Left hindlimb (tissue), 1 donor: ENCODE data around the gene R3HDM1.
A peak's percentile ranks its signal among the peaks of the same experiment; 100 is the strongest.
"Not testable (repeated sequence)": the region's sequence is repeated elsewhere in the genome, so short reads cannot be mapped to it uniquely, and the experiment has no call there.

Experiments
- DNase-seq: peaks from one replicate; pipeline ENCODE4 v3.0.0-alpha.2; 2018

Gene R3HDM1

GRCh38 chr2:135531231-135532197, at the start of gene R3HDM1:
Gene R3HDM1, plus strand, starts transcription at chr2:135531484. Its CDS starts 73,362 bp downstream, at chr2:135604846.
- DNase-seq: peak; percentile 99

- DNase-seq: no peak
These were observed 45.8 kb upstream of the R3HDM1 start for GRCh38 chr2:135485441-135485840.

DNA sequence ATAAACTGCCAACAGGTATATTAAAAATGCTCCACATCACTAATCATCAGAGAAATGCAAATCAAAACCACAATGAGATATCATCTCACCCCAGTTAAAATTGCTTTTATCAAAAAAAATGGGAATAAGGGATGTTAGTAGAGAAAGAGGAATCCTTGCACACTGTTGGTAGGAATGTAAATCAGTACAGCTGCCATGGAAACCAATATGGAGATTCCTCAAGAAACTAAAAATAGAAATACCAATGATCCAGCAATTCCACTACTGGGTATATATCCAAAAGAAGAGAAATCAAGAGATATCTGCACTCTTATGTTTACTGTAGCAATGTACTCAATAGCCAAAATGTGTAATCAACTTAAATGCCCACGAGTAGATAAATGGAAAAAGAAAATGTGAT, 40.9 kb upstream of the R3HDM1 start:
- DNase-seq: no peak

GRCh38 chr2:135494503-135494902, 36.8 kb upstream of the R3HDM1 start:
- DNase-seq: no peak

- DNase-seq: no peak
These were observed 36.4 kb upstream of the R3HDM1 start for GRCh38 chr2:135494917-135495316.

- DNase-seq: not testable (repeated sequence)
These were observed 32.7 kb upstream of the R3HDM1 start for GRCh38 chr2:135498588-135498987.

GRCh38 chr2:135504811-135505210, 26.5 kb upstream of the R3HDM1 start:
- no peak for DNase-seq

GRCh38 chr2:135510577-135510976, 20.7 kb upstream of the R3HDM1 start:
- DNase-seq: no peak

- no peak for DNase-seq
These were observed 19.2 kb upstream of the R3HDM1 start for GRCh38 chr2:135512099-135512498.

DNA sequence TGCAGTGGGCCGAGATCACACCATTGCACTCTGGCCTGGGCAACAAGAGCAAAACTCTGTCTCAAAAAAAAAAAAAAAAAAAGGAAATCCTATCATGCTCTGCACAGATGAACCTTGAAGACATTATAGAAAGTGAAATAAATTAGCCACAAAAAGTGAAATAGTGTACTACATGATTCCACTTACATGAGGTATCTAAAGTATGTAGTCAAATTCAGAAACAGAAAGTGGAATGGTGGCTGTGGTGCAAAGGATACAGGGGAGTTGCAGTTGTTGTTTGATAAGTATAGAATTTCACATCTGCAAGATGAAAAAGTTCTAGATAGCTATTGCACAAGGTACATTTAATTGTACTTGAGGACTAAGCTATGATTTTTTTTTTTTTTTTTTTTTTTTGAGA, 5.5 kb upstream of the R3HDM1 start:
- DNase-seq: no peak

DNA sequence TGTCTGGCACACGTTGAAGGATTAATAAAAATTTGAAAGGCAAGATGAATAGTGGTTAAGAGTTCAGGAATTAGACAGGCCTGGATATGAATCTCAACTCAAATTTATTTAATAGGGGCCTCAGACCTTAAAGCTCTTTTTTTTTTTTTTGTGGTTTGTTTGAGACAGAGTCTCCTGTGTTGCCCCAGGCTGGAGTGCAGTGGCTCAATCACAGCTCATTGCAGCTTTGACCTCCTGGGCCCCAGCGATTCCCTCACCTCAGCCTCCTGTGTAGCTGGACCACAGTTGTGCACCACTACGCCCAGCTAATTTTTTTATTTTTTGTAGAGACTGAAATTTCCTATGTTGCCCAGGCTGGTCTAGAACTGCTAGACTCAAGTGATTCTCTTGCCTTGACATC, 3.3 kb upstream of the R3HDM1 start:
- DNase-seq: no peak

- peak; percentile 97 for DNase-seq
These were observed 712 bp upstream of the R3HDM1 start, which contains the start of gene ZRANB3 for GRCh38 chr2:135530313-135531230. Gene ZRANB3, minus strand, starts transcription at chr2:135531218.

GRCh38 chr2:135532581-135532980, 1.3 kb downstream of the R3HDM1 start:
- no peak for DNase-seq

GRCh38 chr2:135533545-135533944, 2.3 kb downstream of the R3HDM1 start:
- not testable (repeated sequence) for DNase-seq

DNA sequence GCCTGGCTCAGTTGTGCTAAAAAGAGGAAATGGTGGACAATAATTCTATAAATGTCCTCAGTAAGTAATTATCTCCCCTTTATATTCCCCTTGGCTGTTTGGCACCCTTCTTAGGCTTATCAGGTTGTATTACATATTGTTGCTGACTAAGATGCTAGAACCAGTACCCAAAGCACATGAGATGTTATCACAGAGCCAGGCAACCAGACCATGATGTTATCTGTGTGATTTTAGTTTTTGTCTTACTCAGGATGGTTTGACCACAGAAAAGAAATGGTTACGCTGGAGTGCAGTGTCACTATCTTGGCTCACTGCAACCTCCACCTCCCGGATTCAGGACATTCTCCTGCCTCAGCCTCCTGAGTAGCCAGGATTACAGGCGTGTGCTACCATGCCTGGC, 15.2 kb downstream of the R3HDM1 start:
- DNase-seq: no peak

DNA sequence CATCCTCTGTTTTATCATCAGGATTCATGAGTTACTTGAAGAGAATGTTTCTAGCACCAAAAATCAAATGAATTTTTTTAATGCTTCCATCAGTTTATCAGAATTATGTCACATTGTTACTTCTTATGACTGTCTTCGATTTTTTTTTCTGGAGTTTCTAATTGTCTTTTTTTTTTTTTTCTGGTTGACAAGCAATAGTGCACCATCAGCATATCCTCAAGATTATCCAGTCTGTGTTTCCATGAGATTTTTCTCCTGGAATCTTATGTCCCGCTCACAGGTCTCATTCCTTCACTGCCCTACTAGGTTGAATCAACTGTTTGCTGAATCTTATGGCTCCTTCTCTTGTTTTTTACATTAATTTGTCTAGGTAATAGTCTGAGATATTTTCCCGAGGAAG, 16.0 kb downstream of the R3HDM1 start:
- no peak for DNase-seq

GRCh38 chr2:135551356-135551755, 20.1 kb downstream of the R3HDM1 start:
- no peak for DNase-seq

DNA sequence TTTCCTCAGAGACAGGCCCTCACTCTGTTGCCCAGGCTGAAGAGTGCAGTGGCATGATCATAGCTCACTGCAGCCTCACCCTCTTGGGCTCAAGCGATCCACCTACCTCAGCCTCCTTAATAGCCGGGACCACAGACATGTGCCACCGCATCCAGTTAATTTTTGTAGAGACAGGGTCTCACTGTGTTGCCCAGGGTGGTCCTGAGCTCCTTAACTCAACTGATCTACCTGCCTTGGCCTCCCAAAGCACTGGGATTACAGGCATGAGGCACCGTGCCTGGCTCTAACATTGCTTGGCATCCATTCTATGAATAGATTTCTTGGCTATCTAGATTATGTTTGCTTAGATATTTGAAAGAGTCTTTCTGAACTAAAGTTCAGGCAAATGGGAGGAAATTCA, 21.6 kb downstream of the R3HDM1 start:
- DNase-seq: no peak

DNA sequence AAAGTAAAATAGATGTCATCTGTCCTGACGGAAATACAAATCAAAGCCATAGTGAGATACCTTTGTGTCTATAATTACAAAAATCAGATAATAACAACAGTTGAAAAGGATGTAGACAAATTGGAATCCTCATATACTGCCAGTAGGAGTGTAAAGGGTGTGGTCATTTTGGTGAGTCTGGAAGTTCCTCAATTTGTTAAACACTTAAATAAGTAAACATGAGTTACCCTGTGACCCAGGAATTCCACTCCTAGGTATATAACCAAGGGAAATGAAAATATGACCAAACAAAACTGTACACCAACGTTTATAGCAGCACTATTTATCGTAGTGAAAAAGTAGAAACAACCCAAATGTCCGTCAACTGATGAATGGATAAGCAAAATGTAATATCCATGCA, 24.0 kb downstream of the R3HDM1 start:
- DNase-seq: no peak

GRCh38 chr2:135557530-135557929, 26.2 kb downstream of the R3HDM1 start:
- no peak for DNase-seq

GRCh38 chr2:135561925-135562324, 30.6 kb downstream of the R3HDM1 start:
- no peak for DNase-seq

DNA sequence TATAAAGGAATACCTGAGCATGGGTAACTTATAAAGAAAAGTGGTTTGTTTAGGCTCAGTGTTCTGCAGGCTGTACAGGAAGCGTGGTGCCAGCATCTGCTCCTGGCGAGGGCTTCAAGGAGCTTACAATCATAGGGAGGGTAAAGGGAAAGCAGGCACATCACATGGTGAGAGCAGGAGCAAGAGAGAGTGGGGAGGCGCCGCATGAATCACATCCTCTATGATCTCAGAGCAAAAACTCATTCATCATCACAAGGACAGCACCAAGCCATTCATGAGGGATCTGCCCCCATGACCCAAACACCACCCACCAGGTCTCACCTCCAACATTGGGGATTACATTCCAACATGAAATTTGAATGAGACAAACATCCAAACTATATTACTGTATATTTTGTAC, 32.5 kb downstream of the R3HDM1 start:
- no peak for DNase-seq

DNA sequence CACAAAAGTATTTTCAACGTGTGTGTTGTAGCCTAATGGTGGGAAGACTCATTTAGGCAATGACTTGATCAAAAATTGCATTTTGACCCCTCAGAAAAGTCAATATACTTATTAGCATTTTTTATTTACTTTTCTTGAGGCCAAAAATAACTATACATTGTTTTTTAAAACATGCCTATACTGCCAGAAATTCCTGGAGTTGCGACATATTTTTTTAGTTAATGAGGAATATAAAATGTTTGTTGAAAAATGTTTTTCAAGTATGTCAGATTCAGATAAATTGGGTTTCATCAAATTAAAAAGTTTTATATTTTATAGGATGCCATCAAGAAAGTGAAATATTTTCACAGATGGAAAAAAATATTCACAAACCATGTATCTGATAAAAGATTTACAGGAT, 39.6 kb downstream of the R3HDM1 start:
- DNase-seq: no peak

DNA sequence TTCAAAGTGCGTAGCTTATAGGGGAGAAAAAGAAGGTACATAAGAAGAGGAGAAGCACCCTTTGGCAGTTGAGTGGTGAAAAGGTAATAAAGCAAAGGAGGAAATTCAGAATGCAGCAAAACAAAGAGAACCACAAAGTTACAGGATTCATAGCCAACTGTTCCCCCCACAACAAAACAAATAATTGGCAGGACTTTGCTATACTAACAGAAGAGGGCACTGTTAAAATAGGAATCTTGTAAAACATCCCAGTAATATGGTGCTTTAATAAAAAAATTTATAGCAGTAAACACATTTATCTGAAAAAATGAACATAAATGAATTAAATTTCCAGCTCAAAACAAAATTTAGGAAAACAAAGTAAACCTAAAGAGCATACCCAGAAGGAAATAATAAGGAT, 42.3 kb downstream of the R3HDM1 start:
- no peak for DNase-seq
